ENCODE measurements around the gene CTNNBL1. TPM values are rescaled to one million over a fixed set of nuclear protein-coding genes. Genes with fewer than 3 reads are reported as not detected.

The CTNNBL1 gene
- total RNA-seq, 3 donors from 2014 or later (not counting 1 experiment from before 2014, with no cell fraction given), result 59.1 to 75.6 (median 67.6) TPM

GRCh38 chr20:37702403-37703034, 8.7 kb downstream of the CTNNBL1 start:
- 59% methylated on average over 1 of the region's 1 CpG for WGBS (ENCODE audit: insufficient coverage)
- no peak for ATAC-seq
- H3K27me3 Mint-ChIP-seq (ENCODE audit: low read depth in 2 of 2), result no peaks in the 10 kb centered on the region
- peaks cover 40 to 45% of the 10 kb centered on the region in 2 donors for H3K4me1 Mint-ChIP-seq
- no peaks in the 10 kb centered on the region for H3K9me3 Mint-ChIP-seq
- TF ChIP-seq CTCF (IDR thresholded peaks at IDR 0.05), result no peak
- Histone ChIP-seq H3K4me3 (ENCODE audit: low read length) (no peak overlapping the region), H3K4me1 (ENCODE audit: control insufficient read depth, insufficient read depth, low read length) (no peaks in the 10 kb centered on the region), H3K27me3 (ENCODE audit: control insufficient read depth, insufficient read depth, low read length) (no peaks in the 10 kb centered on the region), H3K9me3 (ENCODE audit: control insufficient read depth, insufficient read depth, low read length) (no peaks in the 10 kb centered on the region), H3K27ac (ENCODE audit: low read length) (no peak overlapping the region), H3K36me3 (ENCODE audit: control insufficient read depth, insufficient read depth, low read length) (no peaks in the 10 kb centered on the region)
- H3K36me3 Mint-ChIP-seq, result no peaks in the 10 kb centered on the region
- no peak for DNase-seq
- intact Hi-C loops (cut with micrococcal nuclease), result no loop called here
- no peak overlapping the region for H3K4me3 Mint-ChIP-seq
- H3K27ac Mint-ChIP-seq, result no peak overlapping the region

GRCh38 chr20:37703035-37703845, 9.4 kb downstream of the CTNNBL1 start:
- Mint-ChIP-seq H3K4me3 (no peak overlapping the region), H3K9me3 (no peaks in the 10 kb centered on the region), H3K4me1 (peaks cover 44 to 49% of the 10 kb centered on the region in 2 donors), H3K27ac (no peak overlapping the region), H3K27me3 (ENCODE audit: low read depth in 2 of 2) (no peaks in the 10 kb centered on the region), H3K36me3 (no peaks in the 10 kb centered on the region)
- no peak for ATAC-seq
- Histone ChIP-seq H3K27me3 (ENCODE audit: control insufficient read depth, insufficient read depth, low read length) (no peaks in the 10 kb centered on the region), H3K4me3 (ENCODE audit: low read length) (no peak overlapping the region), H3K36me3 (ENCODE audit: control insufficient read depth, insufficient read depth, low read length) (no peaks in the 10 kb centered on the region), H3K9me3 (ENCODE audit: control insufficient read depth, insufficient read depth, low read length) (no peaks in the 10 kb centered on the region), H3K4me1 (ENCODE audit: control insufficient read depth, insufficient read depth, low read length) (no peaks in the 10 kb centered on the region), H3K27ac (ENCODE audit: low read length) (no peak overlapping the region)
- 90% methylated on average over 6 of the region's 6 CpGs for WGBS (ENCODE audit: insufficient coverage)
- intact Hi-C loops (cut with micrococcal nuclease), result no loop called here
- no peak for TF ChIP-seq CTCF (IDR thresholded peaks at IDR 0.05)
- DNase-seq, result no peak

- Mint-ChIP-seq H3K9me3 (no peaks in the 10 kb centered on the region), H3K27ac (no peak overlapping the region), H3K27me3 (ENCODE audit: low read depth in 2 of 2) (no peaks in the 10 kb centered on the region), H3K36me3 (no peaks in the 10 kb centered on the region), H3K4me1 (peaks cover 44 to 51% of the 10 kb centered on the region in 2 donors), H3K4me3 (no peak overlapping the region)
- H3K36me3 ChIP-seq (ENCODE audit: control insufficient read depth, insufficient read depth, low read length), result no peaks in the 10 kb centered on the region
- TF ChIP-seq CTCF (IDR thresholded peaks at IDR 0.05), result no peak
- intact Hi-C loops (cut with micrococcal nuclease), result no loop called here
- no peak overlapping the region for H3K27ac ChIP-seq (ENCODE audit: low read length)
- no peaks in the 10 kb centered on the region for H3K27me3 ChIP-seq (ENCODE audit: control insufficient read depth, insufficient read depth, low read length)
- DNase-seq (no peak), ATAC-seq (no peak)
- no peak overlapping the region for H3K4me3 ChIP-seq (ENCODE audit: low read length)
- no peaks in the 10 kb centered on the region for H3K4me1 ChIP-seq (ENCODE audit: control insufficient read depth, insufficient read depth, low read length)
- WGBS (ENCODE audit: insufficient coverage), result 100% methylated on average over 1 of the region's 1 CpG
- no peaks in the 10 kb centered on the region for H3K9me3 ChIP-seq (ENCODE audit: control insufficient read depth, insufficient read depth, low read length)
These were observed 11.1 kb downstream of the CTNNBL1 start for GRCh38 chr20:37704955-37705354.

Measured in natural killer cell (primary cell).